DMS79 (cell line): ENCODE measurements around the gene NACC2.
"Not testable (repeated sequence)": the region's sequence is repeated elsewhere in the genome, so short reads cannot be mapped to it uniquely, and the experiment has no call there.

Source experiments
- DNase-seq: peaks from one replicate; lab custom pipeline; 2025; lab: John Stamatoyannopoulos, UW

The NACC2 gene

GRCh38 chr9:136080716-136081112 is 14.4 kb downstream of the NACC2 start:
- DNase-seq, result no peak

- DNase-seq, result no peak
These were observed 15.2 kb downstream of the NACC2 start for GRCh38 chr9:136079916-136080246.

- DNase-seq, result peak; percentile 96
These were observed 15.7 kb downstream of the NACC2 start for GRCh38 chr9:136079211-136079915.

GRCh38 chr9:136078498-136079011 is 16.5 kb downstream of the NACC2 start:
- DNase-seq, result no peak

GRCh38 chr9:136078024-136078423 is 17.1 kb downstream of the NACC2 start:
- DNase-seq, result no peak

- DNase-seq, result no peak
These were observed 17.6 kb downstream of the NACC2 start for GRCh38 chr9:136077491-136077890.

- DNase-seq, result no peak
These were observed 19.0 kb downstream of the NACC2 start for GRCh38 chr9:136075881-136076678.

GRCh38 chr9:136075134-136075841 is 19.8 kb downstream of the NACC2 start:
- DNase-seq, result no peak

GRCh38 chr9:136074706-136075105 is 20.4 kb downstream of the NACC2 start:
- no peak for DNase-seq

- no peak for DNase-seq
These were observed 32.2 kb downstream of the NACC2 start for GRCh38 chr9:136062657-136063439.

- not testable (repeated sequence) for DNase-seq
These were observed 33.2 kb downstream of the NACC2 start for GRCh38 chr9:136061916-136062315.

GRCh38 chr9:136061405-136061804 is 33.7 kb downstream of the NACC2 start:
- no peak for DNase-seq

GRCh38 chr9:136060671-136061371 is 34.3 kb downstream of the NACC2 start:
- DNase-seq, result no peak

- no peak for DNase-seq
These were observed 35.0 kb downstream of the NACC2 start for GRCh38 chr9:136059851-136060670.

- DNase-seq, result no peak
These were observed 35.7 kb downstream of the NACC2 start for GRCh38 chr9:136059321-136059791.

- DNase-seq, result no peak
These were observed 36.2 kb downstream of the NACC2 start for GRCh38 chr9:136058801-136059302.

- DNase-seq, result no peak
These were observed 37.0 kb downstream of the NACC2 start for GRCh38 chr9:136058084-136058483.

- DNase-seq, result no peak
These were observed 37.6 kb downstream of the NACC2 start for GRCh38 chr9:136057236-136058081.
